Right cardiac atrium (tissue), 5 donors: ENCODE results near the gene SAP130. TPM values are rescaled to one million over a fixed set of nuclear protein-coding genes. Genes with fewer than 3 reads are reported as not detected.
"Not testable (repeated sequence)": the region's sequence is repeated elsewhere in the genome, so short reads cannot be mapped to it uniquely, and the experiment has no call there.

Experiments used
- ATAC-seq, 2 donors: fragments of 200-7000 bp; cut with Tn5 transposase; one replicate each; pipeline versions ENCODE4 v1.8.0 to v1.9.1; 2020; ENCODE audit warnings: moderate library complexity in 2 of 2, mild to moderate bottlenecking in 1 of 2
- DNase-seq, 3 donors: peaks; one replicate each; pipeline ENCODE4 v3.0.0-alpha.2; 2020
- H3K27ac ChIP-seq: one replicate; pipeline ENCODE4 v1.5.1; 2013; ENCODE audit warnings: mild to moderate bottlenecking, low read length, control low read depth, moderate library complexity
- H3K27me3 ChIP-seq: one replicate; pipeline ENCODE4 v1.6.1; 2013; ENCODE audit not compliant: control insufficient read depth, insufficient read depth
- H3K4me1 ChIP-seq: one replicate; pipeline ENCODE4 v1.6.1; 2013; ENCODE audit warnings: low read length; ENCODE audit not compliant: control insufficient read depth, insufficient read depth
- H3K4me3 ChIP-seq: one replicate; pipeline ENCODE4 v1.5.1; 2013; ENCODE audit warnings: low read length, control low read depth
- H3K9me3 ChIP-seq: one replicate; pipeline ENCODE4 v1.6.1; 2013; ENCODE audit warnings: low read length; ENCODE audit not compliant: control insufficient read depth
- WGBS: extraction: QIAGEN DNeasy Blood & Tissue Kit; methylation state at CpG from one replicate; pipeline ENCODE4 v1.1.7; 2013; 5-methylcytosine and 5-hydroxymethylcytosine counted together
- intact Hi-C, 4 donors: fragments of 100-400 bp; cut with DNase I; formaldehyde crosslinking; loops; one replicate each; pipeline versions ENCODE4 v1.11.0 to v1.14.0; 2022 to 2023
- polyA plus RNA-seq: library from polyadenylated mRNA; stranded (reverse); fragments of 200-250 nt; gene quantifications from one replicate; pipeline ENCODE4 v1.2.3, GENCODE V29; 2013
- total RNA-seq, 4 donors: library from RNA; stranded (reverse); fragmentation: NEBNext Ultra II Directional; extraction: Animal tissue kit (Norgen Biotek cat#: 25700); gene quantifications; one replicate each; pipeline ENCODE4 v1.2.1, GENCODE V29; 2021
- donor health status: healthy with polysubstance abuse.
- donor health status: DM: no; HTN: yes; CAD: no.
- donor health status: DM: no; HTN: no; CAD: no.
- donor health status: DM: no; HTN: yes; CAD: no; lungs with severe emphysema.
- donor health status: DM: yes; HTN: yes; CAD: no.

The SAP130 gene
- total and polyA plus RNA-seq, 5 donors, result 5.7 to 15.0 (median 12.5) TPM

DNA sequence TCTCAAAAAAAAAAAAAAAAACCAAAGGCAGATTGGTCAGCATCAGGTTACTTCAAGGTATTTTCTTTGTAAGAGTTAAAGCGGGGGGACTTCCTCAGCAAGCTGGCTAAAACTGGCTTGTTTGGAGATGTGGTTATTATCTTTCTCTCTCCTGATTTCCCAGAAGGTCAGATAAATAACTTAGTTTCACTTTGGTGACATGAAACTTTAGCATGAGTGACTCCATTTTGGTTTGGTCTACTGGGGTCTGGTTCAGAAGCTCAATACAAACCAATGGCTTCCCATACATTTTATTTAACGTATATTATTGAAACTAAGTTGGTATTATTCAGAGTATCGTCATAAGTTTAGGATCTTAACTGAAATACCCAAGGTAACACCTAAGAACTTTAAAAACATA, 100.5 kb downstream of the SAP130 start:
- no peaks in the 10 kb centered on the region for H3K4me1 ChIP-seq
- 89% methylated on average over 3 of the region's 3 CpGs for WGBS
- intact Hi-C loops, result no loop called here
- DNase-seq (no peak), ATAC-seq (no peak)
- H3K27ac ChIP-seq, result no peak overlapping the region
- H3K27me3 ChIP-seq, result no peaks in the 10 kb centered on the region
- H3K4me3 ChIP-seq, result no peak overlapping the region
- no peaks in the 10 kb centered on the region for H3K9me3 ChIP-seq

DNA sequence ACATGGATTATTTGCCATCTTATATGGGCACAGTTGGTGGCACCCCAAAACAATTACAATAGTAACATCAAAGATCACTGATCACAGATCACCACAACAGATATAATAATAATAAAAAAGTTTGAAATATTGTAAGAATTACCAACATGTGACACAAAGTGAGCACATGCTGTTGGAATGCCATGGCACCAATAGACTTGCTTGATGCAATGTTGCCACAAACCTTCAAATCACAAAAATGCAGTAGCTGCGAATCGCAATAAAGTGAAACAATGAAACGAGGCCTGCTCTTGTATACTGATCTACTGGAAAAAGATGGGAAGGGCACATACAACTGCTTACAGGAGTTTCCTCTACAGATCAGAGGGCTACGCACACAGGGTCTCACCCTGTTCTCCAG, 109.9 kb downstream of the SAP130 start:
- H3K4me1 ChIP-seq, result no peaks in the 10 kb centered on the region
- WGBS, result 95% methylated on average over 4 of the region's 4 CpGs
- H3K27me3 ChIP-seq, result no peaks in the 10 kb centered on the region
- intact Hi-C loops, result no loop called here
- ATAC-seq, result no peak
- DNase-seq, result no peak
- no peaks in the 10 kb centered on the region for H3K9me3 ChIP-seq
- no peak overlapping the region for H3K27ac ChIP-seq
- H3K4me3 ChIP-seq, result no peak overlapping the region

DNA sequence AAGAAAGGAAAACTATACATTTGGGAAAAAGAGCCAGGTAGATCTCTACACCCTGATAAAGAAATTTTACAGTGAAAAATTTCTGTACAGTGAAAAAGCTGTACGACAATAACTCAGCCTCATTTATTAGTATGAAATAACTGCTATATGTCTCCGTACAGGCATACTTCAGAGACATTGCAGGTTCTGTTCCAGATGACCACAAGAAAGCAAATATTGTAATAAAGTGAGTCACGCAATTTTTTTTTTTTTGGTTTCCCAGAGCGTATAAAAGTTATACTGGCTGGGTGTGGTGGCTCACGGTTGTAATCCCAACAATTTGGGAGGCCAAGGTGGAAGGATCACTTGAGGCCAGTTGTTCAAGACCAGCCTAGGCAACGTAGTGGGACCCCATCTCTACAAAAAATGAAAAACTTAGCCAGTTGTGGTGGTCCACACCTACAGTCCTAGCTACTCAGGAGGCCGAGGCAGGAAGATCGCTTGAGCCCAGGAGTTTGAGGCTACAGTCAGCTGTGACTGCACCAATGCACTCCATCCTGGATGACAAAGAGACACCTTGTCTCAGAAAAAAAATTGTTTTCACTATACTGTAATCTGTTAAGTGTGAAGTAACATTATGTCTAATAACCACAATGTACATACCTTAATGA, 113.9 kb downstream of the SAP130 start:
- Histone ChIP-seq H3K4me1 (no peaks in the 10 kb centered on the region), H3K27me3 (no peaks in the 10 kb centered on the region), H3K9me3 (no peaks in the 10 kb centered on the region), H3K4me3 (no peak overlapping the region), H3K27ac (no peak overlapping the region)
- no peak for ATAC-seq
- DNase-seq, result no peak
- intact Hi-C loops, result no loop called here
- WGBS, result 94% methylated on average over 8 of the region's 8 CpGs

DNA sequence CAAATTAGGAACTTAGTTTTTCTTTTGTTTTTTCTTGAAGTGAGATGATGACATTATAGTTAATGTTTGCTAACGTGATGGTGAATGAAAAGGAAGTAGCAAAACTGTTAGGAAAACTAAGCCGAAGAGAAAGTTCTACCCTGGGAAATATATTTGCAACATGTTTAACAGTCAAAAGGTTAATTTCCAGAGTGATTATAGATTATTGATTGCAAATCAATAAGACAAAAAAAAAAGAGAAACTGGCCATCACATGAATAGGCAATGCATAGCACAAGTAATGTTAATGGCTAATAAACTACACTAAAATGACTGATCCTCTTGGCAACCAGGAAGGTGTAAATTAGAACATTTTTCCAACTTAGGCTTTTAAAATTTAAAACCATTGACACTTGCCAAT, 116.1 kb downstream of the SAP130 start:
- Histone ChIP-seq H3K4me1 (no peaks in the 10 kb centered on the region), H3K27ac (no peak overlapping the region), H3K9me3 (no peaks in the 10 kb centered on the region), H3K4me3 (no peak overlapping the region), H3K27me3 (no peaks in the 10 kb centered on the region)
- intact Hi-C loops, result no loop called here
- ATAC-seq (no peak), DNase-seq (no peak)
- 65% methylated on average over 2 of the region's 2 CpGs for WGBS

DNA sequence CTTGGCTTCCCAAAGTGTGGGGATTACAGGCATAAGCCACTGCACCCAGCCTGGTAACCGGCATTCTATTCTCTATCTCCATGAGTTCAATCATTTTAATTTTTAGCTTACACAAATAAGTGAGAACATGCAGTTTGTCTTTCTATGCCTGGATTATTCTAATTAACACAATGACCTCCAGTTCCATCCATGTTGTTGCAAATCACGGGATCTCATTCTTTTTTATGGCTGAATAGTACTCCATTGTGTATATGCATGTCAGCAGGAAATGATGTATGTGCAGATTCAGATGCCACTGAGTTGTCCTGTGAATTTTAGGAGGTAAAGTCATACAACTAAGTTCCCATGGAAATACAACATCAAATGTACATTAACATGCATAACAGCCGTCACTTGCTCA, 117.4 kb downstream of the SAP130 start:
- no peak for ATAC-seq
- no peak for DNase-seq
- intact Hi-C loops, result no loop called here
- Histone ChIP-seq H3K9me3 (no peaks in the 10 kb centered on the region), H3K4me1 (no peaks in the 10 kb centered on the region), H3K27me3 (no peaks in the 10 kb centered on the region), H3K4me3 (no peak overlapping the region), H3K27ac (no peak overlapping the region)
- 94% methylated on average over 3 of the region's 3 CpGs for WGBS

DNA sequence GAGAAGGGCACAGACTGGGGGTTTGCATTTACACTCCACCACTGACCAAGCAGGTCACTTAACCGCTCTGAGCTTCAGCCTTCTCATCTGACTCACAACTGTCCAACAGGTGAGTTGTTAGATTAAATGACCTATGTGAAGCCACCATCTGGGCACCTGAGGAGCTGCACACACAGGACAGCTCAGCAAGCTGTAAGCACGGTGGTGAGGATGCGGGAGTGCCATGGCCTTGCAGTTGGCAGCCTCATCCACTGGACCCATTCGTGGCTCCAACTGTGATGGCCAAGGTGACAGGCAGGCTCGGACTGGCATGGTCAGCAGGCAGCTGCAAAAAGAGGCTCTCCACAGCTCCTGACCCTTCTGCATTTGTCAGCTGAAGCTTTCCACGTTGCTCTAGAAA, 118.8 kb downstream of the SAP130 start:
- H3K4me1 ChIP-seq, result no peaks in the 10 kb centered on the region
- WGBS, result 70% methylated on average over 6 of the region's 6 CpGs
- no peak overlapping the region for H3K4me3 ChIP-seq
- no peaks in the 10 kb centered on the region for H3K9me3 ChIP-seq
- ATAC-seq, result no peak
- no peak for DNase-seq
- no peaks in the 10 kb centered on the region for H3K27me3 ChIP-seq
- intact Hi-C loops, result no loop called here
- H3K27ac ChIP-seq, result no peak overlapping the region

DNA sequence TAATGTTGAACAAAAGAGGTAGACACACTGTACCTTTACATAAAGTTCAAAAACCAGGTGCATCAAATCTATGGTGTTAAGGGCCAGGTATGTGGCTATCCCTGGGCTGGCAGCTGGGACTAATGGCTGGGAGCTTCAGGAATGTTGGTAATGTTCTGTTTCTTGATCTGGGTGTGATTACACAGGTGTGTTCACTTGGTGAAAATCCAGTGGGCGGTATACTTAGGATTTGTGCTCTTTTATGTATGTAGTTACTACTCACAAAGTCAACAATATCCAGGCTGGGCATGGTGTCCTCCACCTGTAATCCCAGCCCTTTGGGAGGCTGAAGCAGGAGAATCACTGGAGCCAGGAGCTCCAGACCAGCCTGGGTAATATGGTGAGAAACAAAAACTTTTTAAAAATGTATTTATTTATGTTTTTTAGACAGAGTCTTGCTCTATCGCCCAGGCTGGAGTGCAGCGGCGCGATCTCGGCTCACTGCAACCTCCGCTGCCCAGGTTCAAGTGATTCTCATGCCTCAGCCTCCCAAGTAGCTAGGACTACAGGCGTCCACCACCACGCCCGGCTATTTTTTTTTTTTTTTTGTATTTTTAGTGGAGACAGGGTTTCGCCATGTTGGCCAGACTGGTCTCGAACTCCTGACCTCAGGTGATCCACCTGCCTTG, 120.0 kb downstream of the SAP130 start:
- peak in 1 of 3 donors; percentile 25 for DNase-seq
- ATAC-seq, intact Hi-C loops, H3K4me1 ChIP-seq, H3K27ac ChIP-seq, H3K9me3 ChIP-seq, H3K4me3 ChIP-seq, H3K27me3 ChIP-seq: not testable (repeated sequence)
- WGBS, result 94% methylated on average over 12 of the region's 12 CpGs

DNA sequence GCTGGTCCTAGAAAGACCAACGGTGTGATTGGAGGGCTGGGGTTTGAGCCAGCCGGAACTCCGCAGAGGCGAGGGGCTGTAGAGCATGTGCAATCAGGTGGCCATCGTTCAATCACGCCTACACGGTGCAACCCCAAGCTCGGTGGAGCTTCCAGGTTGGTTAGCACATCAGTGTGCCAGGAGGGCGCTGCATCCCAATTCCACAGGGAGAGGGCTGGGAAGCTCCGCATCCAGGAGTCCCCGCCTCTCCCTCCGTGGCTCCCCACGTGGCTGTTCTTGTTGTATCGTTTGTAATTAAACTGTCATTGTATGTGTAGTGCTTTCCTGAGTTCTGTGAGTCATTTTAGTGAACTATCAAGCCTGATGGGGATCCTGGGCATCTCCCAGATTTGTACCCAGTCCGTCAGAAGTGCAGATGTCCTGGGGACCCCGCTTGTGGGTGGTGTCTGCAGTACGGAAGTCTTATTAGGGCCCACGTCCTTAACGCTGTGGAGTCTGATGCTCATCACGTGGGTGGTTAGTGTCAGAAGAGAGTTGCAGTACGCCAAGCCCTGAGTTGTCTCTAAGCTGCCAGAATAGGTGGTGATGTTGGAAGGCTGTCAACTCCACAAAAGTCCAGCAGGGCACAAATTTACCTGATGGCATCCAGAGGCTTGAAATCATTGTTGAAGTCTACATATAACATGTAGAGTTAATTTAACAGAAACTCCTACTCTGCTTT, 121.5 kb downstream of the SAP130 start:
- H3K27ac ChIP-seq, result no peak overlapping the region
- peak in 1 of 3 donors; percentile 3 for DNase-seq
- H3K4me3 ChIP-seq, result no peak overlapping the region
- WGBS, result 51% methylated on average over 21 of the region's 21 CpGs
- H3K9me3 ChIP-seq, result no peaks in the 10 kb centered on the region
- no peaks in the 10 kb centered on the region for H3K27me3 ChIP-seq
- intact Hi-C loops, result no loop called here
- no peak for ATAC-seq
- H3K4me1 ChIP-seq, result peaks cover 2% of the 10 kb centered on the region

DNA sequence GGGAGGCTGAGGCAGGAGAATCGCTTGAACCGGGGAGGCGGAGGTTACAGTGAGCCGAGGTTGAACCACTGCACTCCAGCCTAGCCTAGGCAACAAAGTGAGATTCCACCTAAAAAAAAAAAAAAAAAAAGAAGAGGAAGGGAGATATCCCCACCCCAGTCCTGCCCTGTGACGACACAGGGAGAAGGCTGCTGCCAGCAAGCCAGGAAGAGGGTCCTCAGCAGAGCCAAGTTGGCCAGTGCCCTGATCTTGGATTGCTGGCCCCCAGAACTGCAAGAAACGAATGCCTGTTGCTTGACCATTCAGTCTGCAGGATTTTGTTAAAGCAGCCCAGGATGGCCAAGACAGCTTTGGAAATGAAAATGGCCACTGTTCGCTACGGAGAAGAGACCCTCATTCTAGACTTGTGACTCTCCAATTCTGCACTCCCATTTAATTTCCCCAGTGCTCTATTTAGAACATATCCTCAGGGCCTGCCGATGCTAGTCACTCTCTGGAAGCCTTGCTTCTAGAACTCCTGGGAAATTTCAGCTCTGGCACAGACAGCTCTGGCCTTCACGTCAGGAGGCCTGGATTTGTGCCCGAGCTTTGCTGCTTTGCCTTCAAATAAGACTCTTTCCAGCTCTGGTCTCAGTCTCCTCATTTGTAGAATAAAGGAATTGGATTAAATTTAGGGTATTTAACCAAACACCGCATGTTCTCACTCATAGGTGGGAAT, 126.4 kb downstream of the SAP130 start:
- intact Hi-C loops, result no loop called here
- Histone ChIP-seq H3K9me3 (no peaks in the 10 kb centered on the region), H3K4me3 (no peak overlapping the region), H3K4me1 (peaks cover 2% of the 10 kb centered on the region), H3K27ac (peak overlapping the region; percentile 64), H3K27me3 (no peaks in the 10 kb centered on the region)
- DNase-seq (peak; percentile 79 to 95 (median 90)), ATAC-seq (peak; percentile 88 to 93)
- 58% methylated on average over 12 of the region's 12 CpGs for WGBS

DNA sequence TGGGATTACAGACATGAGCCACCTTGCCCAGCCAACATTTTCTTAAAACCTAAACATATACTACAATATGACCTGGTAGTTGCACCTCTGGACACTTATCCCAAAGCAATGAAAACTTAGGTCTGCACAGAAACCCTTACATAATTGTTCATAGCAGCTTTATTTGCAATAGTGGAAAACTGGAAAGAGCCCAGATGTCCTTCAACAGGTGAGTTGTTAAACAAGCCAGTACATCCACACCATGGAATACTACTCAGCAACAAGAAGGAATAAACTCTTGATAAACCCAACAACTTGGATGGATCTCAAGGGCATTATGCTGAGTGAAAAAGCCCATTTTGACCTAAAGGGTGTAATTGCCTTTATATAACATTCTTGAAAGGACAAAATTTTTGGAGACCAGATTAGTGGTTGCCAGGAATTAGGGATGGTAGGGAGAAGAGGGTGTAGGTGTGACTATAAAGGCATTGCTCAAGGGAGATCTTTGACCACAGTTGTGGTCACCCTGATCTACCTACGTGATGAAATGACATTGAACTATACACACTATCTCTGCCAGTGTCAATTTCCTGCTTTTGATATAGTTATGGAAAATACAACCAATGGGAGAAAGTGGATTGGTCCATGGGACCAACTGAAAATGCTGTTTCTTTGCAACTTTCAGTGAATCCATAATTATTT, 130.2 kb downstream of the SAP130 start:
- Histone ChIP-seq H3K9me3 (no peaks in the 10 kb centered on the region), H3K27me3 (no peaks in the 10 kb centered on the region), H3K4me1 (peaks cover 2% of the 10 kb centered on the region), H3K27ac (no peak overlapping the region), H3K4me3 (no peak overlapping the region)
- DNase-seq, result no peak
- intact Hi-C loops, result no loop called here
- ATAC-seq, result no peak
- WGBS, result 47% methylated on average over 1 of the region's 1 CpG
